H9 (cell line): ENCODE data around the gene FLT1. TPM values are rescaled to one million over a fixed set of nuclear protein-coding genes. Genes with fewer than 3 reads are reported as not detected.
A peak's percentile ranks its signal among the peaks of the same experiment; 100 is the strongest.

Experiments
- DNase-seq: peaks from one replicate; pipeline ENCODE4 v3.0.0-alpha.2; 2017
- H2AFZ ChIP-seq: one replicate; pipeline ENCODE4 v1.6.1; 2013; ENCODE audit warnings: mild to moderate bottlenecking, low read length, control low read depth, moderate library complexity
- H2AK5ac ChIP-seq: 2 replicates; pipeline ENCODE4 v1.6.1; 2013; ENCODE audit warnings: low read length, control low read depth, mixed read lengths; ENCODE audit not compliant: insufficient read length
- H2BK120ac ChIP-seq: one replicate; pipeline ENCODE4 v1.6.1; 2013; ENCODE audit warnings: low read depth, mild to moderate bottlenecking, low read length, control low read depth, inconsistent platforms; ENCODE audit not compliant: poor library complexity, severe bottlenecking
- H2BK12ac ChIP-seq: 2 replicates; pipeline ENCODE4 v1.6.1; 2013; ENCODE audit warnings: low read length, control low read depth, mixed read lengths, low read depth; ENCODE audit not compliant: insufficient read length
- H2BK15ac ChIP-seq: 2 replicates; pipeline ENCODE4 v1.6.1; 2013; ENCODE audit warnings: low read depth, low read length, control low read depth
- H2BK20ac ChIP-seq: one replicate; pipeline ENCODE4 v1.6.1; 2013; ENCODE audit warnings: low read depth, mild to moderate bottlenecking, low read length, control low read depth, inconsistent platforms; ENCODE audit not compliant: poor library complexity, severe bottlenecking
- H2BK5ac ChIP-seq: 2 replicates; pipeline ENCODE4 v1.6.1; 2013; ENCODE audit warnings: low read length, control low read depth, mixed read lengths; ENCODE audit not compliant: insufficient read length
- H3K14ac ChIP-seq: 2 replicates; pipeline ENCODE4 v1.6.1; 2013; ENCODE audit warnings: low read length, control low read depth; ENCODE audit not compliant: insufficient read depth
- H3K18ac ChIP-seq: 2 replicates; pipeline ENCODE4 v1.6.1; 2013; ENCODE audit warnings: low read depth, mild to moderate bottlenecking, mixed read lengths, low read length, control low read depth; ENCODE audit not compliant: insufficient read length
- H3K23ac ChIP-seq: 2 replicates; pipeline ENCODE4 v1.6.1; 2013; ENCODE audit warnings: low read length, control low read depth, mixed read lengths, low read depth; ENCODE audit not compliant: insufficient read length
- H3K23me2 ChIP-seq: 2 replicates; pipeline ENCODE4 v1.6.1; 2013; ENCODE audit warnings: low read depth, mild to moderate bottlenecking, mixed read lengths, low read length, control low read depth; ENCODE audit not compliant: insufficient read length, poor library complexity, severe bottlenecking
- H3K27ac ChIP-seq: 2 replicates; pipeline ENCODE4 v1.5.1; 2013; ENCODE audit warnings: low read length, control low read depth, mixed read lengths, low read depth; ENCODE audit not compliant: insufficient read length
- H3K27me3 ChIP-seq: 2 replicates; pipeline ENCODE4 v1.6.1; 2013; ENCODE audit warnings: low read length, control low read depth, inconsistent platforms; ENCODE audit not compliant: insufficient read depth
- H3K4ac ChIP-seq: 2 replicates; pipeline ENCODE4 v1.6.1; 2013; ENCODE audit warnings: low read depth, mild to moderate bottlenecking, control low read depth, inconsistent platforms, low read length, moderate library complexity
- H3K4me1 ChIP-seq: 2 replicates; pipeline ENCODE4 v1.6.1; 2013; ENCODE audit warnings: low read length, control low read depth, inconsistent platforms; ENCODE audit not compliant: insufficient read depth
- H3K4me2 ChIP-seq: 2 replicates; pipeline ENCODE4 v1.6.1; 2013; ENCODE audit warnings: low read length, control low read depth, mixed read lengths; ENCODE audit not compliant: insufficient read length, insufficient read depth
- H3K56ac ChIP-seq: 2 replicates; pipeline ENCODE4 v1.6.1; 2013; ENCODE audit warnings: low read depth, mild to moderate bottlenecking, mixed read lengths, low read length, control low read depth; ENCODE audit not compliant: insufficient read length
- H3K79me1 ChIP-seq: 2 replicates; pipeline ENCODE4 v1.6.1; 2013; ENCODE audit warnings: low read depth, mild to moderate bottlenecking, moderate library complexity, low read length, control low read depth, inconsistent platforms; ENCODE audit not compliant: insufficient read depth, poor library complexity, severe bottlenecking
- H3K79me2 ChIP-seq: 2 replicates; pipeline ENCODE4 v1.6.1; 2013; ENCODE audit warnings: low read length, control low read depth, inconsistent platforms; ENCODE audit not compliant: insufficient read depth
- H3K9ac ChIP-seq: 2 replicates; pipeline ENCODE4 v1.6.1; 2013; ENCODE audit warnings: low read length, control low read depth, mixed read lengths; ENCODE audit not compliant: insufficient read length; ENCODE audit errors: extremely low read depth
- H3K9me3 ChIP-seq: one replicate; pipeline ENCODE4 v1.6.1; 2013; ENCODE audit warnings: low read depth, low read length, inconsistent platforms; ENCODE audit not compliant: control insufficient read depth
- H3T11ph ChIP-seq: one replicate; pipeline ENCODE4 v1.6.1; 2013; ENCODE audit warnings: mild to moderate bottlenecking, low read length, control low read depth, inconsistent platforms
- H4K20me1 ChIP-seq: one replicate; pipeline ENCODE4 v1.6.1; 2013; ENCODE audit not compliant: control insufficient read depth, insufficient read length, insufficient read depth
- H4K5ac ChIP-seq: 2 replicates; pipeline ENCODE4 v1.6.1; 2013; ENCODE audit warnings: low read depth, mild to moderate bottlenecking, mixed read lengths, low read length, control low read depth; ENCODE audit not compliant: insufficient read length
- H4K8ac ChIP-seq: replicated peaks from 2 replicates; pipeline ENCODE4 v1.6.1; 2013; ENCODE audit warnings: low read length, control low read depth, mixed read lengths, low read depth; ENCODE audit not compliant: insufficient read length
- H4K91ac ChIP-seq: 2 replicates; pipeline ENCODE4 v1.6.1; 2013; ENCODE audit warnings: low read depth, mild to moderate bottlenecking, moderate library complexity, mixed read lengths, low read length, control low read depth; ENCODE audit not compliant: insufficient read length
- H3K27ac Mint-ChIP-seq, 3 experiments: 2 replicates in 2 of 3; 3 replicates in 1 of 3; pipeline ENCODE4 v1.8.0; 2020 to 2021; ENCODE audit warnings: mixed read lengths in 3 of 3, mild to moderate bottlenecking in 1 of 3, moderate library complexity in 1 of 3
- H3K27me3 Mint-ChIP-seq: 2 replicates; pipeline ENCODE4 v1.8.0; 2021; ENCODE audit warnings: low read depth, mild to moderate bottlenecking, moderate library complexity, mixed read lengths
- H3K36me3 Mint-ChIP-seq, 3 experiments: 2 replicates in 2 of 3; 3 replicates in 1 of 3; pipeline ENCODE4 v1.8.0; 2020 to 2021; ENCODE audit warnings: low read depth in 3 of 3, mixed read lengths in 3 of 3; ENCODE audit not compliant: insufficient read depth in 1 of 3
- H3K4me1 Mint-ChIP-seq, 2 experiments: 2 replicates each; pipeline ENCODE4 v1.8.0; 2020; ENCODE audit warnings: mixed read lengths in 2 of 2
- H3K4me3 Mint-ChIP-seq, 2 experiments: 2 replicates in 1 of 2; 3 replicates in 1 of 2; pipeline ENCODE4 v1.8.0; 2020 to 2021; ENCODE audit warnings: mild to moderate bottlenecking in 2 of 2, mixed read lengths in 2 of 2, moderate library complexity in 1 of 2
- H3K9me3 Mint-ChIP-seq, 2 experiments: 2 replicates in 1 of 2; 3 replicates in 1 of 2; pipeline ENCODE4 v1.8.0; 2020; ENCODE audit warnings: mild to moderate bottlenecking in 2 of 2, mixed read lengths in 2 of 2, moderate library complexity in 1 of 2
- CTCF ChIP-seq: fragments of 200-600 bp; sonication (generic); conservative IDR thresholded peaks from 3 replicates; pipeline ENCODE4 v1.8.0; 2021; ENCODE audit warnings: antibody characterized with exemption, mild to moderate bottlenecking
- total RNA-seq: library from RNA; stranded (reverse); gene quantifications from 2 replicates; pipeline ENCODE4 v1.2.1, GENCODE V29; 2021

The FLT1 gene
- total RNA-seq, 1 experiment from 2014 or later, result 84.1 TPM

- Histone ChIP-seq H3K79me1 (no peaks in the 10 kb centered on the region), H3T11ph (no peak overlapping the region), H2BK5ac (no peak overlapping the region), H2AK5ac (no peak overlapping the region), H3K23me2 (no peaks in the 10 kb centered on the region), H3K14ac (no peak overlapping the region), H3K4me2 (no peak overlapping the region), H3K79me2 (no peaks in the 10 kb centered on the region), H3K18ac (no peak overlapping the region), H2BK120ac (no peak overlapping the region), H2BK12ac (no peak overlapping the region), H3K27me3 (no peaks in the 10 kb centered on the region), H2AFZ (no peak overlapping the region), H4K8ac (no peak overlapping the region), H3K56ac (no peak overlapping the region), H3K4ac (no peak overlapping the region), H3K23ac (no peak overlapping the region), H4K5ac (no peak overlapping the region), H3K9ac (no peak overlapping the region), H3K27ac (no peak overlapping the region), H3K4me1 (no peaks in the 10 kb centered on the region), H3K9me3 (no peaks in the 10 kb centered on the region), H4K91ac (no peak overlapping the region), H2BK20ac (no peak overlapping the region), H4K20me1 (no peaks in the 10 kb centered on the region), H2BK15ac (no peak overlapping the region)
- no peaks in the 10 kb centered on the region for H3K9me3 Mint-ChIP-seq
- peak overlapping the region in 1 of 3 experiments; percentile 33; a peak in 1 of 7 replicates for H3K27ac Mint-ChIP-seq
- peaks cover 12 to 66% (median 51%) of the 10 kb centered on the region in 3 experiments; a peak in 6 of 7 replicates for H3K36me3 Mint-ChIP-seq
- H3K4me1 Mint-ChIP-seq, result no peaks in the 10 kb centered on the region
- no peak overlapping the region for H3K4me3 Mint-ChIP-seq
- no peak for DNase-seq
- H3K27me3 Mint-ChIP-seq, result no peaks in the 10 kb centered on the region
- TF ChIP-seq CTCF, result no peak
Observed at GRCh38 chr13:28268800-28269223, 226.1 kb downstream of the FLT1 start.
